SHP77 treated with DMSO at 0.1 percent for 48 hours (cell line): ENCODE measurements around the gene IL4I1.

ENCODE experiments used
- DNase-seq: peaks from one replicate; lab custom pipeline; 2025; lab: John Stamatoyannopoulos, UW

Gene IL4I1

DNA sequence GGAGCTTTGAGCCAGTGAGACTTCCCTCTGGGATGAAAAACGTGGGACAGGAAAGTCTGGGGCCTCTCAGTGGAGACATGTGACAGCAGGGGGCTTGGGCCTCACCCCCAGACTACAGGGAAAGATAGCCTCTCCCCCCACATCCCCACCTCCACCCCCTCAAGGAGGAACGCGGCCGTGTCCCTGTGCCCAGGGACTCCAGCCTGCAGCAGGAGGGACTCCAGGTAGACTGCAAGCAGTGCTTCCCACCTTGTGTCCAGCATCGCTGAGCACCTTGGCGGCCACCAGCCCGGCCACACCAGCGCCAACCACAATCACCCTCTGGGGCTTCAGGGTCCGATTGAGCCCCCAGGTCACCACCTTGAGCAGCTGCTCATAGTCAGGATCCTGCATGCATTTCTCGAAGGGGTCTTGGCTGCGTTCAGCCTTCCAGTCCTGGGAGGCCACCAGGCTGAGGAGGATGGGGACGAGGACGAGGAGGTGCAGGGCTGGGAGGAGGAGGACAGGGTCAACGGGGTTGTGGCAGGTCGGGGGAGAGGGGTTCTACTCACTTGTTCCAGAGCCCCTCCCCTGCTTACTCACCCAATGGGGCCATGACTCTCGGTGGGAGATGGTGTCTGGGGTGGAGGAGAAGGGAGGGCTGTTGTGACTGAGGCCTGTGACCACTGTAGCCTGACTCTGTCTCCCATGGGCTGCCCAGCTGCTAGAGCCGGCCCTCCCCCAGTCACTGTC, 955 bp downstream of the IL4I1 start:
- DNase-seq, result no peak

DNA sequence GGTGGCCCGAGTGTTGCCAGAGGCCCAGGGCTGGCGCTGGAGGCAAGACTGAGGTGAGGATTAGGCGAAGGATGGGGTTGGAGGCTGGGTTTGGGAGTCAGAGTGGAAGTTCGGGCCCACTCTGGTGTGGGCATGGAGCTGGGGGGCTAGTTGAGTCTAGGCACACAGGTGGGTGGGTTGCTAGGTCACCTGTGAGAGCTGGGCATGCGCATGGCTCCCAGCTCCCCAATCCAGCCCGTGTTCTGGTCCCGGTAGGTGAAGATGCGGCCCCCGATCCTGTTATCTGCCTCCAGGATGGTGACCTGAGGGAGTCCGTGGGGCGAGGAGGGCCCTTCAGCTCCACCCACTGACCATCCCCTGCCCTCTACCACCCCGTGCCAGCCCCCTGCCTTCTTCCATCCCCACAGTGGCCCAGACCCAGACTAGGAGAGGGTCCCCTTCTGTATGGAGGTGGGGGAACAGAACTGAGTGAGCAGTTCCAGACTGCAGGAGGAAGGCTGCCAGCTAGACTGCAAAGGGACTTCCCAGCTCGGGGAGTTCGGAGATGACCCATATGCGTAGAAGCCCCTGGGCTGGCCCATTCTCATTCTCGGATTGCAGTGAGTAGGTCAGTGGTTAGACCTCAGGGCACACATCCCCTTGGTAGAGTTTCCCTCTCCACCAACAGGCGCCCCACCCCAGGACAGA, 1.7 kb downstream of the IL4I1 start:
- no peak for DNase-seq

DNA sequence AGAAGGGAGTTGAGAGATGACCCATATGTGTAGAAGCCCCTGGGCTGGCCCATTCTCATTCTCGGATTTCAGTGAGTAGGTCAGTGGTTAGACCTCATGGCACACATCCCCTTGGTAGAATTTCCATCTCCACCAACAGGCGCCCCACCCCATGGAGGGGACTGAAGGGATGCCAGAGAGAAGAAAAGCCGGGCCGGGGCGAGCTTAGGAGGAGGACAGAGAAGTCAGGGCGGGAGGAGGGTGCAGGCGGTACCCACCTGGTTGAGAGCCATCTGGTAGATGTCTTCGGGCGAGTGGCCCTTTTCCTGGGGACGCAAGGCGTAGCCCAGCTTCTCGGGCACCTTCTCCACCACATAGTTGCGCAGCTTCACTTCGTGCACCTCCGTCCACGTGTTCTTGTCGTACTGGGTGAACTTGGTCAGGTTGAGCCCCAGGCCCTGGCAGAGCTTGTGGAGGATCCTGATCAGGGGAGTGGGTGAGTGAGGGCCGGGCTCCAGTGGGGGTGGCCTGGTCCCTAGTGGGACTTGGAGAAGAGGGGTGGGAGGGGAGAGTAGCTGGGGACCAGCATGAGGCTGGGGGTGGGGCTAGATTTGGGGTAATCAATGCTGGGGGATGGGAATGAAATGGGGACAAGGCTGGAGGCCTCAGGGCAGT, 2.5 kb downstream of the IL4I1 start:
- no peak for DNase-seq

DNA sequence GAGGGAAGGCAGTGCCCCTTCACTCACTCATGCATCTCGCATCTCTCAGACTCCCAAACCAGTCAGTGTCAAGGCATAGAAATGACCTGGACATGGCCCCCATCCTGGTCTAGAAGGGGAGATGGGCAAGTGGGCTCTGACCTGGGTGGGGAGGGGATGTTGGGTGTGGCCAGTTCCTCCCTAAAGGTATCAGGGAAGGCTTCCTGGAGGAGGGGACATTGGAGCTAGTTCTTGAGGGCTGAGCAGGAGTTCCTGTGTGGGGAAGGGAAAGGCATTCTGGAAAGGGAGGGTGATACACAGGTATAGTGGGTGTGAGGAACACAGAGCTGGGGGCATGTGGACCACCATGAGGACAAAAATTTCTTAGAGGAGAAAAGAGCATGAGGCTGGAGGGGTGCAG, 4.0 kb downstream of the IL4I1 start:
- no peak for DNase-seq

DNA sequence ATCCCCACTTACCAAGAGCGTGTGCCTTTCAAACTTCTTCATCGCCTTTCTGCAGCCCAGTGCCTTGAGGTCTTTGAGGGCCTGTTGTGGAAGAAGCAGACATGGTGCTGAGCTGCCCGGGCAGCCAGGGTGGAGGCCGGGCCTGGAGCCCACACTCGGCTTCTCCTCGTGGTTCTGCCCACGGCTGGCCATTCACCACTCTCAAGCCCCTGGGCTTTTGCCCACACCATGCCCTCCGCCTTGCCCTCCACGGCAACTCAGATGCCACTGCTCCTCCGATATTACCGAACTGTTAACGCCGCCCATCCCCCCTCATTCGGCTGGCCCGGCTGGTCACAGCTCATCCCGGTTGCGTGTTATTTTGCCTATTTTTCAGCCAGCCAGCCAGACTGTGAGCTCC, 5.3 kb downstream of the IL4I1 start:
- no peak for DNase-seq

DNA sequence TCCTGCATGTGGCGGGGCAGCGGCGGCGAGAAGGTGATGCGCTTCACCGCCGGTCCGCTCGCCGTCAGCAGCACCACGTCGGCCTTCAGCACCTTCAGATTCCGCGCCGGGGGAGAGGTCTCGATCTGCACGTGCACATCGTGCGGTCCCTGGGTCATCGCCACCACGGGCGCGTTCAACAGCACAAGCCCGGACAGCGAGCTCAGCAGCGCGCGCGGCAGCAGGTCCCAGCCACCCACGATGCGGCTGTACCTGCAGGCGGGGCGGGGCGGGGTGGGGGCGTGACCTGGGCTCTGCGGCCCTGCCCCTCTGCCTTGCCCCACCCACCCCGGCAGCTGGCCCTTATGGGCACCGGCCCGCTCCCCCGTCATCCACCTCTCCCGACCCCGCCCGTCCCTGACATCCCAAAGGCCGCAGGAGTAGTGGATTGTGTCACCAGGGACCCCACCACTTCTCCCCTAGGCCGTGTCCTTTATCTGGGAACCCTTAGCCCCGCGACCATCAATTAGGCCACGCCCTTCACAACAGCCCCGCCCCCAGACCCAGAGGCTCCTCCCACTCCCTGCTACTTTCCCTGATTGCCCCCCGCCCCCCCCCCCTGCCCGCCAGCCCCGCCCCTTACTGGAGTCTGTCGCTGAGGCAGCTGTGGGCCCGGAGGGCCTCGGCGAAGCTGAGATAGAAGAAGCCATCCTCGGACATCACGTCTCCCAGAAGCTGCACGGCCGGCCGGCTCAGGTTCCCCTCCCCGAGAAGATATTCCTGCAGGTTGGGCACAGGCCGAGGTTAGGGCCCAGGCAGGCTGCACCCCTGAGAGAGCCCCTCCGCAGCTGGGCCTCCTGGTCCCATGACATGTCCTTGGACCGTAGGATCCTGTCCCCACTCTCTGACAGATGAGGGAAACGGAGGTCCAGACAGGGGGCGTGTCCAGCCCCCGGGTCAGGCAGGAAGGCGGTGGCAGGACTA, 6.1 kb downstream of the IL4I1 start:
- DNase-seq, result peak; percentile 6

DNA sequence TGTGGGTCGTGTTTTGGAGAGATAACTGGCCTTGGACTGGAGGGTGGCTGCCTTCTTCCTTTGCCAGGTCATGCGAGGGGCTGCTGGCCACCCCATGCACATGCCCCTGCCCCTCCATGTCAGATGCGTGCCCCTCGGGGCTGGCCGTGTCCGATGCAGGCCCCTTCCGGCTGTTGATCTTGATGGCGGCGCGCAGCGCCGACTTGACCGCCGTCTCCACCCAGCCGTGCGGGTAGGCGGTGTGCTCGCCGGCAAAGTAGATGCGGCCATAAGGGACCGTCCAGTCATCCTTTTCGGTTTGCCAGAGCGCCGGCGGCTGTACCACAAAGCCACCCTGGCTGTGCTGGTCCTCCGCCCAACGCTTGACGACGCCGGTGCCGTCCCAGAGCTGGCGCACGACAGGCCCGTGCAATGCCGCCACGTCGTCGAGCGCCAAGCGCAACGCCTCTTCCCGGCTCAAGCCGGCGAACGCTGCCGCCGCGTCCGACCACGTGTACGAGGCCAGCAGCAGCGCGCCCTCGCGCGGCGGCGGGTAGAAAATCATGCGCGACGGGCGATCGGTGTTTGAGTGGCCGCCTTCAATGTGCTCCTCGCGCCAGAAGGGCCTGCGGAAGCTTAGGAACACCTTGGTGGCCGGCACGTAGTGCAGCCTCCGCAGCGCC, 6.9 kb downstream of the IL4I1 start:
- DNase-seq, result no peak

DNA sequence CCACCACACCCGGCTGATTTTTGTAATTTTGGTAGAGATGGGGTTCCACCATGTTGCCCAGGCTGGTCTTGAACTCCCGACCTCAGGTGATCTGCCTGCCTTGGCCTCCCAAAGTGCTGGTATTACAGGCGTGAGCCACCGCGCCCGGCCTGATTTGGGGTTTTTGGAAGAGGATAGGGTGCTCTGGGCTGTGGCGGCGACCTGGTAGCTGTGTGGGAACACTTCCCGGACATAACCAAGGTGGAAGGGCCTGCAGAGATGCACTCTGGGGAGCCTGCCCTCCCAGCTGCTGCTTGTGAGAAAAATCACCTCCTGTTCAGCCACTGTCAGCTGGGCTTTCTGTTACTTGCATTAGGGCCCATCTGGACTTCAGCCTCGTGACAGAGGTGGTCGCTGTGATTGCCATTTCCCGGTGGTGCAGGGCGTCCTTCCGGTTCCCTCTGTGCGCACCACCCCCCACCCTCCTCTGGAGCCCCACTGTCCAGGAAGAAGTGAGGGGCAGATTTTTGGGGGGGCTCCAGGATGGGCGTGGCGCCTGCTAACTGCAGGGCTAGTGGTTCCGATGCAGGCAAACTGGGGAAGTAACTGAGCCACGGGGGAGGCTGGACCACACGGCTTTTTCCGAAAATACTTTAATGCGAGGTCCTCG, 7.5 kb downstream of the IL4I1 start:
- DNase-seq, result no peak

DNA sequence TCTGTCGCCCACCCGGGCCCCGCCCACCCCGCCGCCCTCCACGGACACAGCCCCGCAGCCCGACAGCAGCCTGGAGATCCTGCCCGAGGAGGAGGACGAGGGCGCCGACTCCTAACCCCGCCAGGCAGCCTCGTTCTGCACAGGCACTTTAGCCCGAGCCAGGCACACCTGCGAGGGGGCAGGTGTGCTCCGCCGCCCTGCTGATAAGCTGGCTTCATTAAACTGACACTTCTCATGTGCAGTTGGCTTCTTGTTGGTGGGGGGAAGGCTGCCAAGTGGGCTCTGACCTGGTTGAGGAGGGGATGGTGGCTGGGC, 8.2 kb downstream of the IL4I1 start:
- no peak for DNase-seq

DNA sequence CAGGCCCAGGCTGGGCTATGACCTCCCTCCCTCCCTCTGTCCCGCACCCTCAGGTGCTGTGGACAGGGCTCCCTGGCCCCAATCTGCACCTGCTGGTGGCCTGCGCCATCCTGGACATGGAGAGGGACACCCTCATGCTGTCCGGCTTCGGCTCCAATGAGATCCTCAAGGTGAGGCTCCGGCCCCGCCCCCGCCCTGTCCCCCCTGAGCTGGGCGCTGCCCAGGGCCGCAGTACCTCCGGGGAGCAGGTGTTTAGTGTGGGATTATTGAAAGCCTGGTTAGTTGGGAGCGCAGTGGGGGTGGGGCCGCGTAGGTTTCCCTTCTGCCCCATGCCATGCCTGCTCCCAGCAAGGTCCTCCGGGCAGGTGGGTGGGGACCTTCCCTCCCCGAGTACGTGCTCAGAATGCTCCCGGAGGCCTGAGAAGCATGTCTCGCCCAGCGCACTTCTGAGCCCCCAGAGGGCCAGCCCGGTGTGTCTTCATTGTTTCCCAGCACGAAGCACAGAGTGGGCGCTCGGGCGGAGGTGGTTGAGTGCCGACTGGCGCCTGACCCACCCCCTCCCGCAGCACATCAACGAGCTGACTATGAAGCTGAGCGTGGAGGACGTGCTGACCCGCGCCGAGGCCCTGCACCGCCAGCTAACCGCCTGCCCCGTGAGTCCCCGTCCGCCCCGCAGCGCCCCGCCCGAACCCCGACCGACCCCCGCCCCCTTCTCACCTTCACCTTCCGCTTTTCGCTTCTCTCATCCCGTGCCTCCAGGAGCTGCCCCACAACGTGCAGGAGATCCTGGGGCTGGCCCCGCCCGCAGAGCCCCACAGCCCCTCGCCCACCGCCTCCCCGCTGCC, 8.8 kb downstream of the IL4I1 start:
- no peak for DNase-seq

DNA sequence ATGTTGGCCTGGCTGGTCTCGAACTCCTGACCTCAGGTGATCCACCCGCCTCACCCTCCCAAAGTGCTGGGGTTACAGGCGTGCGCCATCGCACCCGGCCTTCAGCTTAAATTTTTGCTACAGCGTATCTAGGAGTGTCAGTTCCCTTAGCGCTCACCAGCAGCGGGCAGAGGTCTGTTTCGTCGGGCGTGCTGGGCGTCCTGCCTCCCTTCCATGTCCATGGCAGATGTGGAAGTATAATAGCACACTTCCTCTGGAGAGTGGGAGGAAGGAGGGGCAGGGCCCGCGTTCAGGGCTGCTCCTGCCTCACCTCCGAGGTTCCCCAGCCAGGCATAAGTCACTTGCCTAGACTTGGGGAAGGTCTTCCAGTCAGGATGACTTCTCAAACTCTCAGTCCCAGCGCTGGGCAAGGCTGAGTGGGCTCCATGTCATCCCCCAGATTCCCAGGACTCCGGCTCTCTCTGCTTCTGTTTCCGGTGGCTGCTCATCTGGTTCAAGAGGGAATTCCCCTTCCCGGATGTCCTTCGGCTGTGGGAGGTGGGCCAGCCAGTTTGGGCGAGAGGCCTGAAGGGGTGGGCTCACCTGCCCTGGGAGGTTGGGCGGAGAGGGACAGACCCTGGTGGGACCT, 9.5 kb downstream of the IL4I1 start:
- no peak for DNase-seq

DNA sequence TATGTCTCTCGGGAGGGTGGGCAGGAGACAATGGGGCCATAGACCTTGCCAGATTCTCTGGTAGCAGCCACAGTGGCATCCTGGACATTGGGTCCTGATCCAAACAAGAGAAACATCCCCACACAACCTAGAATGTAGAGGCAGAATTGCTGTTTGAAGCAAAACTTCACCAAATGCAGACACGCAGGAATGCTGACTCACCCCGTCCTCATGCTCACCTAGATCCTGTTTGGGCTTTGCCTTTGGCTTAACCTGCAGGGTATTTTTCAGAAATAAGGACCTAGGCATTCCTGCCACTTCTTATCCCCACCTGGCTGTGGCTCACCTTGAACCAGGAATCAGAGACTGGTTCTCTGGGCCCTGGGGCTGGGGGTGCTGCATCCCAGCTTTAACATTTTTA, 11.9 kb downstream of the IL4I1 start:
- DNase-seq, result no peak

DNA sequence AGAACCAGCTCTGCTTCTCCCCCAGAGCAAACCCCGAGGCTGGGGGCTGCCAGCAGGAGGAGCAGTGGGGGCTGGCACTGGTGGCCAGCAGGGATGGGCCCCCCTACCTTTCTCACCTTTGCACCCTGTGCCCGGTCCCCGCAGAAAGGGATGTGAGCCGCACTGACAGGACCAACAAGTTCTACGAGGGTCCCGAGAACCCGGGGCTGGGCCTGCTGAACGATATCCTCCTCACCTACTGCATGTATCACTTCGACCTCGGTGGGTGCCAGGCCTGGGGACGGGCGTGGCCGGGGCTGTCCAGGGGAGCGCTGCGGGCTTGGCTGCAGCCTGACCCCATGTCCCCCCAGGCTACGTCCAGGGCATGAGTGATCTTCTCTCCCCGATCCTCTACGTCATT, 12.6 kb downstream of the IL4I1 start:
- no peak for DNase-seq

DNA sequence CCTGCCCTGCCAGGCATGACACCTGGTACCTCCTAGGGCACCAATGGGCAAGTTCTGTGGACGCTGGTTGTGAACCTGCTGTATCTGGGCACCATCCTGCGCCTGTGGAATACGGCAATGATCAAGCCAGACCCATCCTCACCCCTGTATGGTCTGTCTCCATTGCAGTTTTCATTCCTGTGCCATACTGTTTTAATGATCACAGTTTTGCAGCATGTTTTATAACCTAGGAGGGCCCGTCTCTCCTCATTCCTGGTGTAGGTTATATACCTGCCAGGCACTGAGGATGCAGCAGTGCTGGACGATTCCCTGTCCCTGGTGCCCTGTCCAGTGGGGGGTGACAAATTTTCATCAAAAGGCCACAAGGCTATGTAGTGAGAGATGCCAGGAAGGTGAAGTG, 13.6 kb downstream of the IL4I1 start:
- DNase-seq, result no peak

DNA sequence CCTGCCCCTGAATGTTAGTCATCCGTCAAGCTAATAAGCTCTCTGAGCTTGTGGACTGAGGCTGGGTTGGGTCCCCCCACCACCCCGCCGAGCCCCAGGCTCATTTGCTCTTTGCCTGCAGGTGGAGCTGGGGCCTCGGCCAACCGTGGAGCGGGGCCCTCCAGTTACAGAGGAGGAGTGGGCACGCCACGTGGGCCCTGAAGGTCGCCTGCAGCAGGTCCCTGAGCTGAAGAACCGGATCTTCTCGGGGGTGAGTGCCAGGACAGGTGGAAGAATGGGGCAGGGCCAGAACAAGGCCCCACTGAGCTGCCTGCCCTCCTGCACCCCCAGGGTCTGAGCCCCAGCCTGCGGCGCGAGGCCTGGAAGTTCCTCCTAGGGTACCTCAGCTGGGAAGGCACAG, 14.0 kb downstream of the IL4I1 start:
- no peak for DNase-seq

DNA sequence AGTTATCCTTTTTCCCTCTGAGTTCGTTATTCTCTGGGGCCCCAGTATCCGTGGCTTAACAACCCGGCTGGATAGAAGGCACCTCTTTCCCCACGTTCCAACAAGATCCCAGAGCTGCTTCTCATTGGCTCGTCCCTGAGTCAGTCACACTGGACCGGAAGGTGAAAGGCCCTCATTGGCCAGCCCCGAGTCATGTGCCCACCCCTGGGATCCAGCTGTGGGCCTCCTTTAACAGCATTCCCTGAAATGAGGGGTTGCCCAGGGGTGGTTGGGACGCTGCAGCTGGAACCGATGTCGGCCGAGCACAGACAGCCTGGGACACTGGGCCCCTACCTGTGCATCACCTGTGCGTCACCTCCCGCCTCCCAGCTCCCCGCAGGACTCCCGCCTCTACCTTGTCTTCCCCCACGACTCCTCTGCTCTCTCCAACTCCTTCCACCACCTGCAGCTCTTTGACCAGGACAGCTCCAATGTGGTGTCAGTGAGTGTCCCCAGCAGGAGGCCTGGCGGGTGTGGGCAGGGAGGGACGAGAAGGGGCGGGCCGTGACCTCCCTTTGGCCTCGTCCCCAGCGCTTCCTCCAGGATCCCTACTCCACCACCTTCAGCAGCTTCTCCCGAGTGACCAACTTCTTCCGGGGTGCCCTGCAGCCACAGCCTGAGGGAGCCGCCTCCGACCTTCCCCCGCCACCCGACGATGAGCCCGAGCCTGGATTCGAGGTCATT, 14.9 kb downstream of the IL4I1 start:
- DNase-seq, result no peak

DNA sequence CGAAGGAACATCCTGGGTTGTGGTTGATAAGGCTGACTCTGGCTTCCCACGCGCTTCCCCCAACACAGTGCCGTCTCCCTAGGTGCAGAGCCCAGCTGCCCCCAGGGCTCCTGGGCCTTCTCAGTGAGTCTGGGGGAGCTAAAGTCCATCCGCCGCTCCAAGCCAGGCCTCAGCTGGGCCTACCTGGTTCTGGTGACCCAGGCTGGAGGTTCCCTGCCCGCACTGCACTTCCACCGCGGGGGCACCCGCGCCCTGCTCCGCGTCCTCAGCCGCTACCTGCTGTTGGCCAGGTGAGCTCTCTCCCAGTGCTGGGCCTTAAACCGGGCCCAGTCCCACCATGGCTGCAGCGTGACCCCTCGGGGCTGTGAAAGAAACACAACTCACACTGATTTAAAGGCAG, 15.5 kb downstream of the IL4I1 start:
- DNase-seq, result no peak

DNA sequence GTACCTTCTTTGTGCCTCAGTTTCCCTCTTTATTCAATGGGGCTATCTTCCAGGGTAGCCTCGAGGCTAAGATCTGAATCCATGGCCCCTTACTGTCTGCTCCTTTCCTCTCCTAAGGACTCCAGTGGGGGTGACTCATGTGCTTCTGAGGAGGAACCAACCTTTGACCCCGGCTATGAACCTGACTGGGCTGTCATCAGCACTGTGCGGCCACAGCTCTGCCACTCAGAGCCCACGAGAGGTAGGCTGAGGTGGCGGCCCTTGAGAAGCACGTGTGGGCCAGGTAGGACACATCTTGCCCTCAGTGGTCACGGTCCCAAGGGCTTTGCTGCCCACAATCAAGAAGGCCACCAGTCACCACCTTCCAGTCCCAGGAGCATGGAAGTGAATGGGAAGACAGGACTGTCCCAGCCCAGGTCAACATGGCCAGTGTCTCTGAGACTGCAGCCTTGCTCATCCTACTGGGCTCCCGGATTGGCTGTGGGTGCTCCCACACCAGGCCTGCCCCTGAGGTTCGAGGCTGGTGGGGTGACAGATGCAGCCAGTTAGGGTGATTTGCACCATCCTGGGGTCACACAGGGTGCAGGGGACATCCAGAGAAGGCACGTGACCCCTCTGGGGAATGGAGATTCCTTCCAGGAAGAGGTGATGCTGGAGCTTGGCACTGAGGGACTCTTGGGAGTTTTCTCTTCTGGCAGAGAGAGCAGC, 16.4 kb downstream of the IL4I1 start:
- DNase-seq, result no peak
